ENCODE data around the gene PCDHGA6. TPM values are rescaled to one million over a fixed set of nuclear protein-coding genes. Genes with fewer than 3 reads are reported as not detected.

Gene PCDHGA6
- total and polyA plus RNA-seq, 10 donors = 0.35 to 5.0 (median 4.0) TPM

DNA sequence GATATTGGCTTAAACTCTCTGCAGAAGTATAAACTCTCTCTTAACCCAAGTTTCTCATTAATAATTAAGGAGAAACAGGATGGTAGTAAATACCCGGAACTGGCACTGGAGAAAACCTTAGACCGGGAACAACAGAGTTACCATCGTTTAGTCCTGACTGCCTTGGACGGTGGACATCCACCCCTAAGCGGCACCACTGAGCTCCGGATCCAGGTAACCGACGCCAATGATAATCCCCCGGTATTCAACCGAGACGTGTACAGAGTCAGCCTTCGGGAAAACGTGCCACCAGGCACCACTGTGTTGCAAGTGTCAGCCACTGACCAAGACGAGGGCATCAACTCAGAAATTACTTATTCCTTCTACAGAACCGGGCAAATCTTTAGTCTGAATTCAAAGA, 24.9 kb downstream of the PCDHGA6 start:
- Histone ChIP-seq H3K27ac (no peak overlapping the region), H3K9me3 (peaks cover 7 to 96% (median 81%) of the 10 kb centered on the region in 8 donors), H3K4me3 (peak overlapping the region in 1 of 8 donors; percentile 24), H3K36me3 (peaks cover 0 to 7% (median 0%) of the 10 kb centered on the region in 6 donors), H3K27me3 (replicated peaks in 1 of 7) (peaks cover 0 to 93% (median 25%) of the 10 kb centered on the region in 7 donors), H3K4me1 (no peaks in the 10 kb centered on the region)
- no peak for TF ChIP-seq POLR2AphosphoS5 (IDR thresholded peaks at IDR 0.05)
- no peak for TF ChIP-seq POLR2A (IDR thresholded peaks at IDR 0.05)
- no peak for TF ChIP-seq CTCF (IDR thresholded peaks at IDR 0.05 in 8 of 11, conservative IDR thresholded peaks at IDR 0.05 in 3 of 11)
- DNase-seq = no peak
- WGBS, 5 donors = 24 to 39% (median 29%) methylated on average over 15 of the region's 15 CpGs
- intact Hi-C loops (cut with DNase I; ENCODE audit: low total_unique reads) = no loop called here

DNA sequence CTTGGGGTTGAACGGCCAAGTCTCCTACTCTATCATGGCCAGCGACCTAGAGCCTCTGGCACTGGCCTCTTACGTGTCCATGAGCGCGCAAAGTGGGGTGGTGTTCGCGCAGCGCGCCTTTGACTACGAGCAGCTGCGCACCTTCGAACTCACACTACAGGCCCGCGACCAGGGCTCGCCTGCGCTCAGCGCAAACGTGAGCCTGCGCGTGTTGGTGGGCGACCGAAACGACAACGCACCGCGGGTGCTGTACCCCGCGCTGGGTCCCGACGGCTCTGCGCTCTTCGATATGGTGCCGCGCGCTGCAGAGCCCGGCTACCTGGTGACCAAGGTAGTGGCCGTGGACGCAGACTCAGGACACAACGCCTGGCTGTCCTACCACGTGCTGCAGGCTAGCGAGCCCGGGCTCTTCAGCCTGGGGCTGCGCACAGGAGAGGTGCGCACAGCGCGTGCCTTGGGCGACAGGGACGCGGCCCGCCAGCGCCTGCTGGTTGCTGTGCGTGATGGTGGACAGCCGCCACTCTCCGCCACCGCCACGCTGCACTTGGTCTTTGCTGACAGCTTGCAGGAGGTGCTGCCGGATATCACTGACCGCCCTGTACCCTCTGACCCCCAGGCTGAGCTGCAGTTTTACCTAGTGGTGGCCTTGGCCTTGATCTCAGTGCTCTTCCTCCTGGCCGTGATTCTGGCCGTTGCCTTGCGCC, 26.0 kb downstream of the PCDHGA6 start:
- no peak for DNase-seq
- no peak for TF ChIP-seq CTCF (IDR thresholded peaks at IDR 0.05 in 8 of 11, conservative IDR thresholded peaks at IDR 0.05 in 3 of 11)
- TF ChIP-seq POLR2AphosphoS5 (IDR thresholded peaks at IDR 0.05) = no peak
- TF ChIP-seq POLR2A (IDR thresholded peaks at IDR 0.05) = no peak
- peaks cover 0 to 7% (median 0%) of the 10 kb centered on the region in 6 donors for H3K36me3 ChIP-seq
- H3K9me3 ChIP-seq = peaks cover 7 to 96% (median 79%) of the 10 kb centered on the region in 8 donors
- H3K27ac ChIP-seq = no peak overlapping the region
- no peaks in the 10 kb centered on the region for H3K4me1 ChIP-seq
- H3K4me3 ChIP-seq = peak overlapping the region in 1 of 8 donors; percentile 4
- peaks cover 0 to 93% (median 23%) of the 10 kb centered on the region in 7 donors for H3K27me3 ChIP-seq (replicated peaks in 1 of 7)
- intact Hi-C loops (cut with DNase I; ENCODE audit: low total_unique reads) = no loop called here
- 30 to 40% (median 35%) methylated on average over 15 to 61 of the region's 61 CpGs for WGBS, 5 donors

- H3K4me1 ChIP-seq = no peaks in the 10 kb centered on the region
- no peak within 1 kb of the TSS for H3K27ac ChIP-seq
- intact Hi-C loops (cut with DNase I; ENCODE audit: low total_unique reads) = no loop called here
- TF ChIP-seq POLR2AphosphoS5 (IDR thresholded peaks at IDR 0.05) (no peak), POLR2A (IDR thresholded peaks at IDR 0.05) (no peak), CTCF (IDR thresholded peaks at IDR 0.05 in 8 of 11, conservative IDR thresholded peaks at IDR 0.05 in 3 of 11) (peak in 4 of 11 experiments; percentile 8 to 19 (median 16))
- WGBS, 5 donors = 12 to 30% (median 20%) methylated on average over 23 to 27 of the region's 27 CpGs
- H3K36me3 ChIP-seq = peaks cover 0 to 7% (median 0%) of the 10 kb centered on the region in 6 donors
- H3K4me3 ChIP-seq = peak within 1 kb of the TSS in 4 of 8 donors; percentile 5 to 61 (median 23)
- H3K9me3 ChIP-seq = peaks cover 7 to 97% (median 89%) of the 10 kb centered on the region in 8 donors
- peak; percentile 59 for DNase-seq
- H3K27me3 ChIP-seq (replicated peaks in 1 of 7) = peaks cover 0 to 94% (median 19%) of the 10 kb centered on the region in 7 donors
Measured at GRCh38 chr5:141402553-141403243, 29.0 kb downstream of the PCDHGA6 start, which contains the start of gene PCDHGA9. Gene PCDHGA9, plus strand, starts transcription at chr5:141402778. Its CDS starts 175 bp downstream, at chr5:141402953.

DNA sequence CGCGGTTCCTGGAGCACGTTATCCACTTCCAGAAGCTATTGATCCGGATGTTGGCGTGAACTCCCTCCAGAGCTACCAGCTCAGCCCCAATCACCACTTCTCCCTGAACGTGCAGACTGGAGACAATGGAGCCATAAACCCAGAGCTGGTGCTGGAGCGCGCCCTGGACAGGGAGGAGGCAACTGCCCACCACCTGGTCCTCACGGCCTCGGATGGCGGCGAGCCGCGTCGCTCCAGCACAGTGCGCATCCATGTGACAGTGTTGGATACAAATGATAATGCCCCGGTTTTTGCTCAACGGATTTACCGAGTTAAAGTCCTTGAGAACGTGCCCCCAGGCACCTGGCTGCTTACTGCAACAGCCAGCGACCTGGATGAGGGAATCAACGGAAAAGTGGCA, 29.7 kb downstream of the PCDHGA6 start:
- intact Hi-C loops (cut with DNase I; ENCODE audit: low total_unique reads) = no loop called here
- Histone ChIP-seq H3K4me1 (no peaks in the 10 kb centered on the region), H3K36me3 (peaks cover 0 to 7% (median 0%) of the 10 kb centered on the region in 6 donors), H3K27ac (no peak overlapping the region), H3K9me3 (peaks cover 7 to 100% (median 92%) of the 10 kb centered on the region in 8 donors), H3K27me3 (replicated peaks in 1 of 7) (peaks cover 0 to 97% (median 25%) of the 10 kb centered on the region in 7 donors), H3K4me3 (peak overlapping the region in 1 of 8 donors; percentile 61)
- no peak for DNase-seq
- WGBS, 5 donors = 28 to 41% (median 34%) methylated on average over 20 to 22 of the region's 22 CpGs
- no peak for TF ChIP-seq CTCF (IDR thresholded peaks at IDR 0.05 in 8 of 11, conservative IDR thresholded peaks at IDR 0.05 in 3 of 11)
- no peak for TF ChIP-seq POLR2AphosphoS5 (IDR thresholded peaks at IDR 0.05)
- no peak for TF ChIP-seq POLR2A (IDR thresholded peaks at IDR 0.05)
